Caco-2 (cell line): ENCODE measurements around the gene TRPM1. TPM values are rescaled to one million over a fixed set of nuclear protein-coding genes. Genes with fewer than 3 reads are reported as not detected.
A peak's percentile ranks its signal among the peaks of the same experiment; 100 is the strongest.

Experiments
- BruUV-seq: library from RNA; stranded (reverse); fragments of 400-500 nt; replicated peaks from 2 replicates; lab custom pipeline; 2021; lab: Mats Ljungman, UMichigan
- CTCF ChIA-PET: fragments of 300-600 bp; sonication (Branson Sonifier 250); formaldehyde crosslinking; loops from one replicate; lab custom pipeline; 2022; ENCODE audit warnings: antibody characterized with exemption; lab: Charles Lee
- POLR2A ChIA-PET: fragments of 300-600 bp; sonication (Branson Sonifier 250); formaldehyde crosslinking; loops from one replicate; lab custom pipeline; 2022; ENCODE audit warnings: antibody characterized with exemption; lab: Charles Lee
- DNase-seq, 2 experiments: peaks; one replicate each; pipeline versions ENCODE4 v3.0.0 to v3.0.0-alpha.2; 2020 to 2022
- H3K27me3 ChIP-seq: replicated peaks from 2 replicates; pipeline ENCODE4 v1.6.0; 2011; ENCODE audit warnings: low read length; ENCODE audit not compliant: control insufficient read depth, insufficient read depth
- H3K36me3 ChIP-seq: 2 replicates; pipeline ENCODE4 v1.5.1; 2011; ENCODE audit warnings: low read length; ENCODE audit not compliant: control insufficient read depth, insufficient read depth
- H3K4me1 ChIP-seq: fragments of 250-450 bp; sonication (Bioruptor Pico); 2 replicates; pipeline ENCODE4 v1.5.1; 2020; ENCODE audit warnings: mild to moderate bottlenecking
- H3K4me3 ChIP-seq: 2 replicates; pipeline ENCODE4 v1.5.1; 2011; ENCODE audit warnings: low read depth, mild to moderate bottlenecking, control low read depth, low read length
- H3K9me3 ChIP-seq: fragments of 250-450 bp; sonication (Bioruptor Pico); 2 replicates; pipeline ENCODE4 v1.5.1; 2020; ENCODE audit warnings: mild to moderate bottlenecking, moderate library complexity
- H3K27ac Mint-ChIP-seq: one replicate; pipeline ENCODE4 v1.8.0; 2022; ENCODE audit warnings: mixed read lengths; ENCODE audit not compliant: unreplicated experiment
- H3K27me3 Mint-ChIP-seq: one replicate; pipeline ENCODE4 v1.8.0; 2022; ENCODE audit warnings: mixed read lengths; ENCODE audit not compliant: insufficient read depth, unreplicated experiment
- H3K36me3 Mint-ChIP-seq: one replicate; pipeline ENCODE4 v1.8.0; 2022; ENCODE audit warnings: mild to moderate bottlenecking, mixed read lengths; ENCODE audit not compliant: insufficient read depth, unreplicated experiment
- H3K4me1 Mint-ChIP-seq: one replicate; pipeline ENCODE4 v1.8.0; 2022; ENCODE audit warnings: low read depth, mixed read lengths; ENCODE audit not compliant: unreplicated experiment
- H3K4me3 Mint-ChIP-seq: one replicate; pipeline ENCODE4 v1.8.0; 2022; ENCODE audit warnings: mild to moderate bottlenecking, moderate library complexity, mixed read lengths; ENCODE audit not compliant: unreplicated experiment
- H3K9me3 Mint-ChIP-seq: one replicate; pipeline ENCODE4 v1.8.0; 2022; ENCODE audit warnings: mixed read lengths; ENCODE audit not compliant: unreplicated experiment
- intact Hi-C: fragments of 100-400 bp; cut with micrococcal nuclease; formaldehyde crosslinking; loops from one replicate; pipeline ENCODE4 v1.10.0; 2022; ENCODE audit not compliant: unreplicated experiment
- total RNA-seq: library from RNA; stranded (reverse); gene quantifications from 2 replicates; pipeline ENCODE4 v1.2.3, GENCODE V29; 2022
- TF ChIP-seq, protein P1 (sequence below), 2 experiments: fragments of 200-600 bp in 1 of 2; IDR thresholded peaks; 1 replicate in 1 of 2; 2 replicates in 1 of 2; pipeline versions ENCODE4 v1.5.1 to v1.8.0; 2011 to 2022; ENCODE audit warnings: antibody characterized with exemption in 1 of 2, control low read depth in 1 of 2, inconsistent platforms in 1 of 2, low read depth in 1 of 2, low read length in 1 of 2, mild to moderate bottlenecking in 1 of 2, moderate library complexity in 1 of 2; ENCODE audit not compliant: insufficient read depth in 1 of 2, severe bottlenecking in 1 of 2, unreplicated experiment in 1 of 2

The TRPM1 gene
- total RNA-seq, 1 experiment from 2014 or later: not detected

DNA sequence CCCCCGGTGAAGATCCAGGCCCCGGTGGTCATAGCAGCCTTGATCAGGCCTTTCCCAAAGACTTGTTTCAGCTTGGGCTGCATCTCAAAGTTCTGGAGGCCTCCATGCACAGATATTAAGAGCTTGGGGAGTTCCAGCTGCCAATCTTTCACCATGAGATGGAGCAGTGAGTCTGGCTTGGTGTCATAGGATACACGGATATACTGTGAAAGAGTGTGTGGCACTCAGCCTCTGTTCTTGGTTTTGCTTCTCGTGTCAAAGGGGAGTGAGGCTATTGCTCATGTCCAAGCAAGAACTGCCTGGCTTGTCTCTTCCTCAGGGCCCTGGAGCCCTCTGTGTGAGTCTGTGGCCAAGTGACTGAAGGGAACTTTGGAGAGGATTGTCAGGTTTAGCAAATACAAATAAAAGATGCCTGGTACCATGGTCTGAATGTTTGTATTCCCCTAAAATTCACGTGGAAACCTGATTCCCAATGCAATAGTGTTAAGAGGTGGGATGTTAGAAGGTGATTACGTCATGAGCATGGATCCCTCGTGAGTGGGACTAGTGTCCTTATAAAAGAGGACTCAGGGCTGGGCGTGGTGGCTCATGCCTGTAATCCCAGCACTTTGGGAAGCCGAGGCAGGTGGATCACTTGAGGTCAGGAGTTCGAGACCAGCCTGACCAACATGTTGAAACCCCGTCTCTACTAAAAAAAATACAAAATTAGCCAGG lies 33.5 kb downstream of the TRPM1 start:
- Mint-ChIP-seq H3K36me3 (no peaks in the 10 kb centered on the region), H3K9me3 (no peaks in the 10 kb centered on the region), H3K4me3 (no peak overlapping the region), H3K27me3 (no peaks in the 10 kb centered on the region), H3K27ac (no peak overlapping the region), H3K4me1 (peaks cover 8% of the 10 kb centered on the region)
- Histone ChIP-seq H3K27me3 (no peaks in the 10 kb centered on the region), H3K4me1 (peaks cover 3% of the 10 kb centered on the region; the same call in 1 of the 2 replicates), H3K9me3 (no peaks in the 10 kb centered on the region), H3K36me3 (no peaks in the 10 kb centered on the region), H3K4me3 (no peak overlapping the region)
- no peak for DNase-seq
- ChIA-PET POLR2A (no interaction called here), CTCF (interaction anchor here (1.3 kb wide), 1 partner anchor 61 kb away, joined by 6 read pairs; no protein-coding TSS in a partner anchor)
- intact Hi-C loops: loop anchor here (2.0 kb wide), 1 partner anchor 29 kb away; no protein-coding TSS in a partner anchor
- BruUV-seq: no TSS peak
- TF ChIP-seq, protein P1, sequence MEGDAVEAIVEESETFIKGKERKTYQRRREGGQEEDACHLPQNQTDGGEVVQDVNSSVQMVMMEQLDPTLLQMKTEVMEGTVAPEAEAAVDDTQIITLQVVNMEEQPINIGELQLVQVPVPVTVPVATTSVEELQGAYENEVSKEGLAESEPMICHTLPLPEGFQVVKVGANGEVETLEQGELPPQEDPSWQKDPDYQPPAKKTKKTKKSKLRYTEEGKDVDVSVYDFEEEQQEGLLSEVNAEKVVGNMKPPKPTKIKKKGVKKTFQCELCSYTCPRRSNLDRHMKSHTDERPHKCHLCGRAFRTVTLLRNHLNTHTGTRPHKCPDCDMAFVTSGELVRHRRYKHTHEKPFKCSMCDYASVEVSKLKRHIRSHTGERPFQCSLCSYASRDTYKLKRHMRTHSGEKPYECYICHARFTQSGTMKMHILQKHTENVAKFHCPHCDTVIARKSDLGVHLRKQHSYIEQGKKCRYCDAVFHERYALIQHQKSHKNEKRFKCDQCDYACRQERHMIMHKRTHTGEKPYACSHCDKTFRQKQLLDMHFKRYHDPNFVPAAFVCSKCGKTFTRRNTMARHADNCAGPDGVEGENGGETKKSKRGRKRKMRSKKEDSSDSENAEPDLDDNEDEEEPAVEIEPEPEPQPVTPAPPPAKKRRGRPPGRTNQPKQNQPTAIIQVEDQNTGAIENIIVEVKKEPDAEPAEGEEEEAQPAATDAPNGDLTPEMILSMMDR (IDR thresholded peaks at IDR 0.05; ENCODE audit: insufficient read depth in 1 of 2, low read depth in 1 of 2, low read length in 1 of 2, severe bottlenecking in 1 of 2, unreplicated experiment in 1 of 2): no peak

DNA sequence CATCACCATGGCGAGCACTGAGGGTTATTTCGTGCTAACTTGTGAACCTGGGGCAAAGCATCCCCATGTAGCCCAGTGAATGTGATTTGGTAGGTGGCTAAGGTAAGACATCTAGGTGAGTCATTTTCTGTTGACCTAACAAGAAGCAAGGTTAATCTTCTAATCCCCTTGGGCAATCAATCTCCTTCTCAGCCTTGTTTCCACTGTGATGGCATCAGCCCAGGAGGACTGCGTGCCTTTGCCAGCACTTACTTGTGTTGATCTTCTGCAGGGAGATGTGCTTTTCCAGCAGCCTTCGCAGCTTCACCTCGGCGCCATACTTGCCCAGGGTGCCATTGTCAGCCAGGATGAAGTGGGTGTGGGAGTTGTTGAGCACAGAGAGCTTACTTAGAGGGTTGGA lies 35.7 kb downstream of the TRPM1 start:
- CTCF ChIA-PET: no interaction called here
- H3K4me1 ChIP-seq: peaks cover 3% of the 10 kb centered on the region; the same call in 1 of the 2 replicates
- peak in 1 of 2 experiments; percentile 55 for DNase-seq
- intact Hi-C loops: no loop called here
- no peak overlapping the region for H3K4me3 ChIP-seq
- no peaks in the 10 kb centered on the region for H3K36me3 Mint-ChIP-seq
- H3K27ac Mint-ChIP-seq: no peak overlapping the region
- no peaks in the 10 kb centered on the region for H3K27me3 Mint-ChIP-seq
- POLR2A ChIA-PET: no interaction called here
- H3K4me3 Mint-ChIP-seq: no peak overlapping the region
- TF ChIP-seq, protein P1 (IDR thresholded peaks at IDR 0.05; ENCODE audit: insufficient read depth in 1 of 2, low read depth in 1 of 2, low read length in 1 of 2, severe bottlenecking in 1 of 2, unreplicated experiment in 1 of 2): no peak
- H3K27me3 ChIP-seq: no peaks in the 10 kb centered on the region
- no peaks in the 10 kb centered on the region for H3K9me3 ChIP-seq
- no TSS peak for BruUV-seq
- H3K4me1 Mint-ChIP-seq: peaks cover 8% of the 10 kb centered on the region
- H3K36me3 ChIP-seq: no peaks in the 10 kb centered on the region
- no peaks in the 10 kb centered on the region for H3K9me3 Mint-ChIP-seq

DNA sequence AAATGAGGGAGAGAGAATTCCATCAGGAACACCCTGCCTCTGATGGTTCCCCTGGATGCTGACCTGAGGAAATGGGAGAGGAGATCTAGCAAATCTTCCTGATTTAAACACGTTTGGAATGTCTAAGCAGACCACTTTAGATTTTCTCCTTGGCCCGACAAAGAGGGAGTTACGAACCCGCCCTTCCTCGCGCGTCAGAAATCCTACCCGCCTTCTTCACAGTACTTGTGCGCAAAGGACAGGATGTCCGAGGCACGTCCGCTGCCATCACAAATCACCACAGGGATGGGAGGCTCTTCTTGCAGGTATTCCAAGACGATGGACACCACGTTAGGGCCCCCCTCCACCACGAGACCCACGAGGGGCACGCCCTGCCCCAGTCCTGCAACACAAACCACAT lies 38.6 kb downstream of the TRPM1 start:
- Mint-ChIP-seq H3K36me3 (no peaks in the 10 kb centered on the region), H3K27ac (no peak overlapping the region), H3K9me3 (peaks cover 8% of the 10 kb centered on the region), H3K27me3 (no peaks in the 10 kb centered on the region), H3K4me3 (no peak overlapping the region), H3K4me1 (peaks cover 8% of the 10 kb centered on the region)
- peaks cover 3% of the 10 kb centered on the region; the same call in 1 of the 2 replicates for H3K4me1 ChIP-seq
- no peak overlapping the region for H3K4me3 ChIP-seq
- intact Hi-C loops: no loop called here
- ChIA-PET CTCF (no interaction called here), POLR2A (no interaction called here)
- H3K9me3 ChIP-seq: no peaks in the 10 kb centered on the region
- TF ChIP-seq, protein P1 (IDR thresholded peaks at IDR 0.05; ENCODE audit: insufficient read depth in 1 of 2, low read depth in 1 of 2, low read length in 1 of 2, severe bottlenecking in 1 of 2, unreplicated experiment in 1 of 2): no peak
- no peaks in the 10 kb centered on the region for H3K27me3 ChIP-seq
- no peaks in the 10 kb centered on the region for H3K36me3 ChIP-seq
- DNase-seq: no peak
- no TSS peak for BruUV-seq
